AG09309 (cell line): ENCODE measurements around the gene SLC43A2.

Source experiments
- DNase-seq: peaks from one replicate; pipeline ENCODE4 v3.0.0-alpha.2; 2010; ENCODE audit warnings: low read depth
- H3K4me3 ChIP-seq: 2 replicates; pipeline ENCODE4 v1.5.1; 2011; ENCODE audit warnings: mild to moderate bottlenecking, low read depth, low read length, moderate library complexity; ENCODE audit not compliant: control insufficient read depth
- CTCF ChIP-seq: IDR thresholded peaks from 2 replicates; pipeline ENCODE4 v1.5.1; 2011; ENCODE audit warnings: mild to moderate bottlenecking, low read depth, low read length, inconsistent platforms; ENCODE audit not compliant: insufficient read depth, control insufficient read depth; ENCODE audit errors: missing control alignments

Gene SLC43A2

GRCh38 chr17:1640329-1641064 lies 11.9 kb upstream of the SLC43A2 start:
- DNase-seq = no peak
- no peak overlapping the region for H3K4me3 ChIP-seq
- TF ChIP-seq CTCF = no peak

- TF ChIP-seq CTCF = no peak
- no peak for DNase-seq
- no peak overlapping the region for H3K4me3 ChIP-seq
These were observed 11.0 kb upstream of the SLC43A2 start for GRCh38 chr17:1639549-1640180.

- DNase-seq = no peak
- no peak for TF ChIP-seq CTCF
- no peak overlapping the region for H3K4me3 ChIP-seq
These were observed 10.1 kb upstream of the SLC43A2 start for GRCh38 chr17:1638624-1639300.

- no peak for TF ChIP-seq CTCF
- no peak for DNase-seq
- H3K4me3 ChIP-seq = no peak overlapping the region
These were observed 9.5 kb upstream of the SLC43A2 start for GRCh38 chr17:1638171-1638590.

- TF ChIP-seq CTCF = no peak
- no peak overlapping the region for H3K4me3 ChIP-seq
- DNase-seq = no peak
These were observed 8.2 kb upstream of the SLC43A2 start for GRCh38 chr17:1636732-1637285.

GRCh38 chr17:1635675-1636465 lies 7.2 kb upstream of the SLC43A2 start:
- TF ChIP-seq CTCF = no peak
- DNase-seq = no peak
- H3K4me3 ChIP-seq = no peak overlapping the region
